ENCODE measurements around the gene GID8. TPM values are rescaled to one million over a fixed set of nuclear protein-coding genes. Genes with fewer than 3 reads are reported as not detected.

The GID8 gene
- total and polyA plus RNA-seq, 2 of the 13 experiments (the other 11 are each of a cell fraction or from before 2014, with no cell fraction given), result 39.6 to 59.8 TPM

DNA sequence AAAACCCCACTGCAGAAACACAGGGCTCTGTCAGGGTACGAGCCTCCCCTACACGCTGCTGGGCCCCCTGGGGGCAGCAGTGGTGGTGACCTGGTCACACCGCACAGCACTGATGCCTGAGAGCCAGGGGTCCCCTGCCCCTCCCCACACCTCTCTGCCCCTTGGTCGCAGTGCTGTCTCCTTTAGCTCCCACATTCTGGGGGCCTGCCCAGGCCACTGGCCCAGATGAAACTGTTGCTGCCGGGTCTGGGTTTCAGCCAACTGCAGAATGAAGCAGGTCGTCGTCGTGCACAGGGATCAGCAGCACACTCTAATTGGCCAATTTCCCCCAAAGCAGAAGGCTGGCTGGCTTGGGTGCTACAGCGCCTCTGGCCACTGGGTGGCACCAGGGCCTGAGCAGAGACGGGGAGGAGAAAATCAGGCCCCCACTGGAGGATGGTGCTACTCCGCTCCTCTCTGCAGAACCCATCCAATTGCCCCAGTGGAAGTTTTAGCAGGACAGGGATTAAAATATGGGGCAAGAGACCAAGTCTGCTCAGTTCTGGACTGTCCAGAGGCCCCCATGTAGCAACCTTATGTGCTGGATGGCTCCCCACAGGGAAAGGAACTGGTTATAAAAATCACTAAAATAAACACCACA lies 37.8 kb upstream of the GID8 start (continued):
- TF ChIP-seq, protein P1, sequence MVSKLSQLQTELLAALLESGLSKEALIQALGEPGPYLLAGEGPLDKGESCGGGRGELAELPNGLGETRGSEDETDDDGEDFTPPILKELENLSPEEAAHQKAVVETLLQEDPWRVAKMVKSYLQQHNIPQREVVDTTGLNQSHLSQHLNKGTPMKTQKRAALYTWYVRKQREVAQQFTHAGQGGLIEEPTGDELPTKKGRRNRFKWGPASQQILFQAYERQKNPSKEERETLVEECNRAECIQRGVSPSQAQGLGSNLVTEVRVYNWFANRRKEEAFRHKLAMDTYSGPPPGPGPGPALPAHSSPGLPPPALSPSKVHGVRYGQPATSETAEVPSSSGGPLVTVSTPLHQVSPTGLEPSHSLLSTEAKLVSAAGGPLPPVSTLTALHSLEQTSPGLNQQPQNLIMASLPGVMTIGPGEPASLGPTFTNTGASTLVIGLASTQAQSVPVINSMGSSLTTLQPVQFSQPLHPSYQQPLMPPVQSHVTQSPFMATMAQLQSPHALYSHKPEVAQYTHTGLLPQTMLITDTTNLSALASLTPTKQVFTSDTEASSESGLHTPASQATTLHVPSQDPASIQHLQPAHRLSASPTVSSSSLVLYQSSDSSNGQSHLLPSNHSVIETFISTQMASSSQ (IDR thresholded peaks at IDR 0.05; ENCODE audit: low read depth), result peak; percentile 2; the same call in 1 of the 2 replicates
- TF ChIP-seq, protein P1 (CRISPR knock-in tag; IDR thresholded peaks at IDR 0.05; ENCODE audit: borderline replicate concordance), result peak; percentile 62
- no peak for TF ChIP-seq SP140L (CRISPR knock-in tag; IDR thresholded peaks at IDR 0.05; ENCODE audit: borderline replicate concordance)
- no peak for TF ChIP-seq CC2D1A (CRISPR knock-in tag; IDR thresholded peaks at IDR 0.05)
- TF ChIP-seq, protein P2, sequence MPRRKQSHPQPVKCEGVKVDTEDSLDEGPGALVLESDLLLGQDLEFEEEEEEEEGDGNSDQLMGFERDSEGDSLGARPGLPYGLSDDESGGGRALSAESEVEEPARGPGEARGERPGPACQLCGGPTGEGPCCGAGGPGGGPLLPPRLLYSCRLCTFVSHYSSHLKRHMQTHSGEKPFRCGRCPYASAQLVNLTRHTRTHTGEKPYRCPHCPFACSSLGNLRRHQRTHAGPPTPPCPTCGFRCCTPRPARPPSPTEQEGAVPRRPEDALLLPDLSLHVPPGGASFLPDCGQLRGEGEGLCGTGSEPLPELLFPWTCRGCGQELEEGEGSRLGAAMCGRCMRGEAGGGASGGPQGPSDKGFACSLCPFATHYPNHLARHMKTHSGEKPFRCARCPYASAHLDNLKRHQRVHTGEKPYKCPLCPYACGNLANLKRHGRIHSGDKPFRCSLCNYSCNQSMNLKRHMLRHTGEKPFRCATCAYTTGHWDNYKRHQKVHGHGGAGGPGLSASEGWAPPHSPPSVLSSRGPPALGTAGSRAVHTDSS (CRISPR knock-in tag; conservative IDR thresholded peaks at IDR 0.05), result no peak
- no peak for TF ChIP-seq ZNF530 (CRISPR knock-in tag; IDR thresholded peaks at IDR 0.05; ENCODE audit: low read depth)
- no peak for TF ChIP-seq ZNF780A (CRISPR knock-in tag; IDR thresholded peaks at IDR 0.05)
- TF ChIP-seq DPF2 (CRISPR knock-in tag; IDR thresholded peaks at IDR 0.05; ENCODE audit: borderline replicate concordance, low read depth), result no peak
- peak; percentile 70; the same call in 1 of the 2 replicates for TF ChIP-seq HOXD1 (CRISPR knock-in tag; IDR thresholded peaks at IDR 0.05)
- TF ChIP-seq, protein P3, sequence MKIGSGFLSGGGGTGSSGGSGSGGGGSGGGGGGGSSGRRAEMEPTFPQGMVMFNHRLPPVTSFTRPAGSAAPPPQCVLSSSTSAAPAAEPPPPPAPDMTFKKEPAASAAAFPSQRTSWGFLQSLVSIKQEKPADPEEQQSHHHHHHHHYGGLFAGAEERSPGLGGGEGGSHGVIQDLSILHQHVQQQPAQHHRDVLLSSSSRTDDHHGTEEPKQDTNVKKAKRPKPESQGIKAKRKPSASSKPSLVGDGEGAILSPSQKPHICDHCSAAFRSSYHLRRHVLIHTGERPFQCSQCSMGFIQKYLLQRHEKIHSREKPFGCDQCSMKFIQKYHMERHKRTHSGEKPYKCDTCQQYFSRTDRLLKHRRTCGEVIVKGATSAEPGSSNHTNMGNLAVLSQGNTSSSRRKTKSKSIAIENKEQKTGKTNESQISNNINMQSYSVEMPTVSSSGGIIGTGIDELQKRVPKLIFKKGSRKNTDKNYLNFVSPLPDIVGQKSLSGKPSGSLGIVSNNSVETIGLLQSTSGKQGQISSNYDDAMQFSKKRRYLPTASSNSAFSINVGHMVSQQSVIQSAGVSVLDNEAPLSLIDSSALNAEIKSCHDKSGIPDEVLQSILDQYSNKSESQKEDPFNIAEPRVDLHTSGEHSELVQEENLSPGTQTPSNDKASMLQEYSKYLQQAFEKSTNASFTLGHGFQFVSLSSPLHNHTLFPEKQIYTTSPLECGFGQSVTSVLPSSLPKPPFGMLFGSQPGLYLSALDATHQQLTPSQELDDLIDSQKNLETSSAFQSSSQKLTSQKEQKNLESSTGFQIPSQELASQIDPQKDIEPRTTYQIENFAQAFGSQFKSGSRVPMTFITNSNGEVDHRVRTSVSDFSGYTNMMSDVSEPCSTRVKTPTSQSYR (CRISPR knock-in tag; IDR thresholded peaks at IDR 0.05; ENCODE audit: borderline replicate concordance), result no peak
- TF ChIP-seq, protein P4, sequence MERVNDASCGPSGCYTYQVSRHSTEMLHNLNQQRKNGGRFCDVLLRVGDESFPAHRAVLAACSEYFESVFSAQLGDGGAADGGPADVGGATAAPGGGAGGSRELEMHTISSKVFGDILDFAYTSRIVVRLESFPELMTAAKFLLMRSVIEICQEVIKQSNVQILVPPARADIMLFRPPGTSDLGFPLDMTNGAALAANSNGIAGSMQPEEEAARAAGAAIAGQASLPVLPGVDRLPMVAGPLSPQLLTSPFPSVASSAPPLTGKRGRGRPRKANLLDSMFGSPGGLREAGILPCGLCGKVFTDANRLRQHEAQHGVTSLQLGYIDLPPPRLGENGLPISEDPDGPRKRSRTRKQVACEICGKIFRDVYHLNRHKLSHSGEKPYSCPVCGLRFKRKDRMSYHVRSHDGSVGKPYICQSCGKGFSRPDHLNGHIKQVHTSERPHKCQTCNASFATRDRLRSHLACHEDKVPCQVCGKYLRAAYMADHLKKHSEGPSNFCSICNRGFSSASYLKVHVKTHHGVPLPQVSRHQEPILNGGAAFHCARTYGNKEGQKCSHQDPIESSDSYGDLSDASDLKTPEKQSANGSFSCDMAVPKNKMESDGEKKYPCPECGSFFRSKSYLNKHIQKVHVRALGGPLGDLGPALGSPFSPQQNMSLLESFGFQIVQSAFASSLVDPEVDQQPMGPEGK (CRISPR knock-in tag; IDR thresholded peaks at IDR 0.05), result peak; percentile 99
- TF ChIP-seq PCBP2 (optimal IDR thresholded peaks at IDR 0.05; ENCODE audit: low read depth, low read length, poor library complexity, severe bottlenecking), result peak; percentile 17
- TF ChIP-seq NFYB (CRISPR knock-in tag; IDR thresholded peaks at IDR 0.05), result peak; percentile 68
- TF ChIP-seq GZF1 (CRISPR knock-in tag; IDR thresholded peaks at IDR 0.05), result peak; percentile 73; the same call in 1 of the 2 replicates
- TF ChIP-seq NBN (conservative IDR thresholded peaks at IDR 0.05), result no peak
- no peak for TF ChIP-seq MAFF (IDR thresholded peaks at IDR 0.05; ENCODE audit: low read depth, low read length)
- peak; percentile 68; the same call in 1 of the 2 replicates for TF ChIP-seq IRF9 (CRISPR knock-in tag; IDR thresholded peaks at IDR 0.05; ENCODE audit: borderline replicate concordance)
